K562 (cell line): ENCODE measurements around the gene USP19. TPM values are rescaled to one million over a fixed set of nuclear protein-coding genes. Genes with fewer than 3 reads are reported as not detected.

Source experiments
- DIDO1 ChIP-seq: fragments of 450-650 bp; IDR thresholded peaks from 2 replicates; pipeline ENCODE4 v1.6.1; 2016; ENCODE audit warnings: low read depth, missing biosample characterization, missing genetic modification characterization
- EGR1 ChIP-seq: fragments of 450-650 bp; conservative IDR thresholded peaks from 2 replicates; pipeline ENCODE4 v1.6.1; 2017; ENCODE audit warnings: mild to moderate bottlenecking
- EHMT2 ChIP-seq: fragments of 450-650 bp; IDR thresholded peaks from 2 replicates; pipeline ENCODE4 v1.6.1; 2018; ENCODE audit warnings: antibody characterized with exemption
- ESRRB ChIP-seq: fragments of 250-450 bp; sonication (Bioruptor Pico); IDR thresholded peaks from 2 replicates; pipeline ENCODE4 v1.5.0; 2020; ENCODE audit warnings: mild to moderate bottlenecking, moderate library complexity, borderline replicate concordance
- ETV5 ChIP-seq: sonication (generic); formaldehyde crosslinking; IDR thresholded peaks from 2 replicates; pipeline ENCODE4 v1.4.0; 2020; ENCODE audit warnings: low read depth, mild to moderate bottlenecking, missing genetic modification reagents
- FOXK1 ChIP-seq: sonication (generic); formaldehyde crosslinking; IDR thresholded peaks from 2 replicates; pipeline ENCODE4 v1.8.0; 2022; ENCODE audit warnings: missing genetic modification reagents, mild to moderate bottlenecking, borderline replicate concordance
- GTF2F1 ChIP-seq: IDR thresholded peaks from 2 replicates; pipeline ENCODE4 v1.6.1; 2011; ENCODE audit warnings: low read depth, low read length, improper control_type of control experiment
- HLTF ChIP-seq: fragments of 450-650 bp; IDR thresholded peaks from 2 replicates; pipeline ENCODE4 v1.6.1; 2016
- HOXB6 ChIP-seq: fragments of 250-450 bp; sonication (Bioruptor Pico); IDR thresholded peaks from 2 replicates; pipeline ENCODE4 v1.5.1; 2022; ENCODE audit warnings: mild to moderate bottlenecking, borderline replicate concordance
- MEF2D ChIP-seq: conservative IDR thresholded peaks from 2 replicates; pipeline ENCODE4 v1.6.1; 2016; ENCODE audit warnings: low read depth, missing genetic modification characterization, missing compliant biosample characterization
- NCOA1 ChIP-seq: fragments of 450-650 bp; IDR thresholded peaks from 2 replicates; pipeline ENCODE4 v1.6.1; 2016; ENCODE audit warnings: low read depth
- POU5F1 ChIP-seq: fragments of 150-350 bp; IDR thresholded peaks from 2 replicates; pipeline ENCODE4 v1.6.1; 2014; ENCODE audit warnings: borderline replicate concordance, low read length, low read depth, mild to moderate bottlenecking; ENCODE audit not compliant: partially characterized antibody
- PPARD ChIP-seq: fragments of 250-450 bp; sonication (Bioruptor Pico); IDR thresholded peaks from 2 replicates; pipeline ENCODE4 v1.8.0; 2022; ENCODE audit warnings: inconsistent platforms, mild to moderate bottlenecking, moderate library complexity
- SIRT6 ChIP-seq: IDR thresholded peaks from one replicate; pipeline ENCODE4 v1.6.1; 2012; ENCODE audit warnings: low read depth, mild to moderate bottlenecking, control low read depth, inconsistent platforms, low read length, moderate library complexity
- STAT5B ChIP-seq: fragments of 250-450 bp; sonication (Bioruptor Pico); IDR thresholded peaks from 2 replicates; pipeline ENCODE4 v1.8.0; 2021; ENCODE audit warnings: mild to moderate bottlenecking, inconsistent platforms
- U2AF1 ChIP-seq: fragments of 200-400 bp; formaldehyde crosslinking; optimal IDR thresholded peaks from 2 replicates; pipeline ENCODE3; 2017; ENCODE audit warnings: mild to moderate bottlenecking, low read depth, low read length, moderate library complexity
- ZBTB8A ChIP-seq: fragments of 450-650 bp; IDR thresholded peaks from 2 replicates; pipeline ENCODE4 v1.6.1; 2018; ENCODE audit warnings: mild to moderate bottlenecking, moderate library complexity; ENCODE audit not compliant: partially characterized antibody
- ZKSCAN3 ChIP-seq: fragments of 250-450 bp; sonication (Bioruptor Pico); IDR thresholded peaks from 2 replicates; pipeline ENCODE4 v1.4.0; 2020
- ZNF830 ChIP-seq: fragments of 250-450 bp; sonication (Bioruptor Pico); IDR thresholded peaks from 2 replicates; pipeline ENCODE4 v1.5.0; 2021; ENCODE audit warnings: mild to moderate bottlenecking
- polyA plus RNA-seq, 8 experiments: library from polyadenylated mRNA; depleted of rRNA in 4 of 8; stranded (reverse) in 5 of 8; unstranded in 3 of 8; fragments of >200 nt; fragmentation: Nextera tagmentation in 2 of 8; fragmentation: Illumina TruSeq in 1 of 8; extraction: Ambion mirVana in 2 of 8; extraction: Trizol in 1 of 8; gene quantifications; 2 replicates each; pipeline versions ENCODE4 v1.2.1 to v1.2.3, GENCODE V29; 2011 to 2014; ENCODE audit warnings: inconsistent platforms in 1 of 8, missing spikeins in 1 of 8
- total RNA-seq, 7 experiments: library from RNA; depleted of rRNA in 6 of 7; stranded (reverse); fragments of >200 nt in 6 of 7; fragmentation: Illumina TruSeq in 2 of 7; extraction: Trizol in 2 of 7; gene quantifications; 2 replicates each; pipeline versions ENCODE4 v1.2.1 to v1.2.3, GENCODE V29; 2011 to 2021; ENCODE audit warnings: low replicate concordance in 1 of 7
- TF ChIP-seq, protein P1 (sequence below): sonication (generic); formaldehyde crosslinking; IDR thresholded peaks from 2 replicates; pipeline ENCODE4 v1.8.0; 2022; ENCODE audit warnings: mild to moderate bottlenecking, missing genetic modification reagents
- TF ChIP-seq, protein P2 (sequence below): IDR thresholded peaks from 2 replicates; pipeline ENCODE4 v1.6.1; 2011; ENCODE audit not compliant: insufficient read length; ENCODE audit errors: extremely low read depth

USP19 gene
- total and polyA plus RNA-seq, 9 of the 15 experiments (the other 6 are each of a cell fraction or from before 2014, with no cell fraction given): 0.24 to 65.9 (median 36.9) TPM

DNA sequence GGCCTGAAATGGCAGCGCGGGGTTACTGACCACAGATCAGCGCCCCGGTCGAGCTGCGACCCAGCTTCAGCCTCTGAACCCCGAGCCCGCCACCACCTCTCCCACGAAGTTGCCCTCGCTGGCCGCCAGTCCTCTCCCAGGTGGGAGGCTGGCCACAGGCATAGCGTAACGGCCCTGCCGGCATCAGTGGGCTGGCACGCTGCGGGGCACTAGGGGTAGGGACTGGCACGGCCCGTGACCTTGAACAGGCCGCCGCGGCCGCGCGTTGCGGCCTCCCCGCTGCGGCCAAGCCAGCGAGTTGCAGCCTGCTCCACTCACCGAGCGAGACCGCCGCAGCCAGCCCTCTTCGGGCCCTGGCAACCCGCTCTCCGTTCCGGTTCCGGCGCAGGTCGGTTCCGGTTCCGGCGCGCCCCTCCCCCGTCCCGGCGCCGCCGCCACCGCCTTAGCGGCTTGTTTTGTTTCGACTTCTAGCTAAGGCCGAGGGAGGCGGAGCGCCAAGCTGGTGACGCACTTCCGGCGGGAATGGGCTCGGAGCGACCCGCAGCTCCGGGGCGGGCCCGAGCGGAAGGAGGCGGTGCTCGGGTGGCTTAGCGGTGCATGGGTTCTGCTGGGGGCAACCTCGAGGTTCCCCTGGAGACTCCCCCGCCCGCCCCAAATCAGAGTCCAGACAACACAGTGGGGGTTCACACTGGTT is at the start of gene USP19 (continued):
- no peak for TF ChIP-seq GTF2F1
- no peak for TF ChIP-seq PPARD
- TF ChIP-seq ESRRB (CRISPR knock-in tag): no peak
- TF ChIP-seq ETV5 (CRISPR knock-in tag): peak; percentile 77; the same call in 1 of the 2 replicates
- no peak; the same call in 1 of the 2 replicates for TF ChIP-seq NCOA1
- peak; percentile 50 for TF ChIP-seq U2AF1
- no peak for TF ChIP-seq HOXB6 (CRISPR knock-in tag)
- TF ChIP-seq DIDO1 (tag): no peak
- no peak for TF ChIP-seq MEF2D (tag)
- TF ChIP-seq ZKSCAN3 (CRISPR knock-in tag): no peak
- no peak for TF ChIP-seq SIRT6
- TF ChIP-seq FOXK1: 0 out of 2 replicates have a peak, but pooled peaks have one; percentile 36
- no peak for TF ChIP-seq ZNF830 (CRISPR knock-in tag)
- TF ChIP-seq HLTF: 0 out of 2 replicates have a peak, but pooled peaks have one; percentile 30
- TF ChIP-seq, protein P1, sequence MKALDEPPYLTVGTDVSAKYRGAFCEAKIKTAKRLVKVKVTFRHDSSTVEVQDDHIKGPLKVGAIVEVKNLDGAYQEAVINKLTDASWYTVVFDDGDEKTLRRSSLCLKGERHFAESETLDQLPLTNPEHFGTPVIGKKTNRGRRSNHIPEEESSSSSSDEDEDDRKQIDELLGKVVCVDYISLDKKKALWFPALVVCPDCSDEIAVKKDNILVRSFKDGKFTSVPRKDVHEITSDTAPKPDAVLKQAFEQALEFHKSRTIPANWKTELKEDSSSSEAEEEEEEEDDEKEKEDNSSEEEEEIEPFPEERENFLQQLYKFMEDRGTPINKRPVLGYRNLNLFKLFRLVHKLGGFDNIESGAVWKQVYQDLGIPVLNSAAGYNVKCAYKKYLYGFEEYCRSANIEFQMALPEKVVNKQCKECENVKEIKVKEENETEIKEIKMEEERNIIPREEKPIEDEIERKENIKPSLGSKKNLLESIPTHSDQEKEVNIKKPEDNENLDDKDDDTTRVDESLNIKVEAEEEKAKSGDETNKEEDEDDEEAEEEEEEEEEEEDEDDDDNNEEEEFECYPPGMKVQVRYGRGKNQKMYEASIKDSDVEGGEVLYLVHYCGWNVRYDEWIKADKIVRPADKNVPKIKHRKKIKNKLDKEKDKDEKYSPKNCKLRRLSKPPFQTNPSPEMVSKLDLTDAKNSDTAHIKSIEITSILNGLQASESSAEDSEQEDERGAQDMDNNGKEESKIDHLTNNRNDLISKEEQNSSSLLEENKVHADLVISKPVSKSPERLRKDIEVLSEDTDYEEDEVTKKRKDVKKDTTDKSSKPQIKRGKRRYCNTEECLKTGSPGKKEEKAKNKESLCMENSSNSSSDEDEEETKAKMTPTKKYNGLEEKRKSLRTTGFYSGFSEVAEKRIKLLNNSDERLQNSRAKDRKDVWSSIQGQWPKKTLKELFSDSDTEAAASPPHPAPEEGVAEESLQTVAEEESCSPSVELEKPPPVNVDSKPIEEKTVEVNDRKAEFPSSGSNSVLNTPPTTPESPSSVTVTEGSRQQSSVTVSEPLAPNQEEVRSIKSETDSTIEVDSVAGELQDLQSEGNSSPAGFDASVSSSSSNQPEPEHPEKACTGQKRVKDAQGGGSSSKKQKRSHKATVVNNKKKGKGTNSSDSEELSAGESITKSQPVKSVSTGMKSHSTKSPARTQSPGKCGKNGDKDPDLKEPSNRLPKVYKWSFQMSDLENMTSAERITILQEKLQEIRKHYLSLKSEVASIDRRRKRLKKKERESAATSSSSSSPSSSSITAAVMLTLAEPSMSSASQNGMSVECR (CRISPR knock-in tag): peak; percentile 90
- no peak for TF ChIP-seq EHMT2
- TF ChIP-seq ZBTB8A: no peak
- TF ChIP-seq, protein P2, sequence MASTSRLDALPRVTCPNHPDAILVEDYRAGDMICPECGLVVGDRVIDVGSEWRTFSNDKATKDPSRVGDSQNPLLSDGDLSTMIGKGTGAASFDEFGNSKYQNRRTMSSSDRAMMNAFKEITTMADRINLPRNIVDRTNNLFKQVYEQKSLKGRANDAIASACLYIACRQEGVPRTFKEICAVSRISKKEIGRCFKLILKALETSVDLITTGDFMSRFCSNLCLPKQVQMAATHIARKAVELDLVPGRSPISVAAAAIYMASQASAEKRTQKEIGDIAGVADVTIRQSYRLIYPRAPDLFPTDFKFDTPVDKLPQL: no peak
- TF ChIP-seq EGR1: no peak; the same call in 1 of the 2 replicates
- no peak for TF ChIP-seq STAT5B (CRISPR knock-in tag)
- TF ChIP-seq POU5F1: no peak
